GM12878 (cell line): ENCODE data around the gene UBQLN4. TPM values are rescaled to one million over a fixed set of nuclear protein-coding genes. Genes with fewer than 3 reads are reported as not detected.

Source experiments
- ATAC-seq: fragments of 200-7000 bp; cut with Tn5 transposase; 3 replicates; pipeline ENCODE4 v1.9.1; 2020; ENCODE audit warnings: mild to moderate bottlenecking, moderate library complexity
- BruUV-seq: library from RNA; stranded (reverse); fragments of 400-500 nt; replicated peaks from 2 replicates; lab custom pipeline; 2021; lab: Mats Ljungman, UMichigan
- CTCF ChIA-PET: fragments of 300-600 bp; sonication (Branson Sonifier 250); formaldehyde crosslinking; extraction: SDS; loops from one replicate; lab custom pipeline; 2021; ENCODE audit warnings: inconsistent platforms; lab: Yijun Ruan, JAX
- POLR2A ChIA-PET: fragments of 350-600 bp; formaldehyde crosslinking; extraction: SDS; loops from one replicate; lab custom pipeline; 2021; ENCODE audit warnings: inconsistent platforms; lab: Charles Lee
- RAD21 ChIA-PET: fragments of 300-600 bp; sonication (Branson Sonifier 250); formaldehyde crosslinking; loops from one replicate; lab custom pipeline; 2023; ENCODE audit warnings: antibody characterized with exemption; ENCODE audit not compliant: unreplicated experiment; lab: Charles Lee
- SMC1A ChIA-PET: fragments of 300-600 bp; sonication (Branson Sonifier 250); formaldehyde crosslinking; loops from one replicate; lab custom pipeline; 2023; ENCODE audit not compliant: unreplicated experiment, uncharacterized antibody; lab: Charles Lee
- DNase-seq: peaks from one replicate; pipeline ENCODE4 v3.0.0-alpha.2; 2011; ENCODE audit warnings: low read depth, low spot score
- FAIRE-seq: peaks from 3 replicates; lab custom pipeline; 2011; peaks lifted over from hg19 to GRCh38; lab: Jason Lieb, UNC
- H2AFZ ChIP-seq: 2 replicates; pipeline ENCODE4 v1.6.0; 2011; ENCODE audit warnings: low read depth, low read length, control low read depth; ENCODE audit not compliant: control insufficient read depth
- H3K27ac ChIP-seq: 2 replicates; pipeline ENCODE4 v1.5.1; 2011; ENCODE audit warnings: control low read depth; ENCODE audit not compliant: control insufficient read depth, insufficient read depth
- H3K27me3 ChIP-seq, 2 experiments: replicated peaks in 1 of 2; 2 replicates each; pipeline versions ENCODE4 v1.6.0 to v1.6.1; 2011; ENCODE audit warnings: low read length in 1 of 2; ENCODE audit not compliant: control insufficient read depth in 2 of 2, insufficient read depth in 2 of 2
- H3K36me3 ChIP-seq, 2 experiments: 2 replicates each; pipeline ENCODE4 v1.5.1; 2011; ENCODE audit warnings: low read length in 1 of 2; ENCODE audit not compliant: control insufficient read depth in 2 of 2, insufficient read depth in 2 of 2
- H3K4me1 ChIP-seq: 2 replicates; pipeline ENCODE4 v1.6.1; 2011; ENCODE audit warnings: mild to moderate bottlenecking, low read length, moderate library complexity, mixed read lengths; ENCODE audit not compliant: control insufficient read depth, insufficient read depth
- H3K4me2 ChIP-seq: 2 replicates; pipeline ENCODE4 v1.6.0; 2011; ENCODE audit warnings: control low read depth; ENCODE audit not compliant: control insufficient read depth, insufficient read depth
- H3K4me3 ChIP-seq: fragments of 200-600 bp; sonication (generic); 2 replicates; pipeline ENCODE4 v1.5.1; 2016
- H3K79me2 ChIP-seq: 2 replicates; pipeline ENCODE4 v1.6.0; 2011; ENCODE audit warnings: low read length; ENCODE audit not compliant: control insufficient read depth, insufficient read depth
- H3K9ac ChIP-seq: 2 replicates; pipeline ENCODE4 v1.8.0; 2011; ENCODE audit warnings: low read length, control low read depth, mixed read lengths; ENCODE audit not compliant: control insufficient read depth, insufficient read depth
- H3K9me3 ChIP-seq: replicated peaks from 3 replicates; pipeline ENCODE4 v1.5.1; 2011; ENCODE audit warnings: mild to moderate bottlenecking, low read length; ENCODE audit not compliant: control insufficient read depth, insufficient read depth
- H4K20me1 ChIP-seq: 2 replicates; pipeline ENCODE4 v1.6.0; 2011; ENCODE audit not compliant: control insufficient read depth, insufficient read depth
- EZH2 ChIP-seq: IDR thresholded peaks from 2 replicates; pipeline ENCODE4 v1.6.1; 2012; ENCODE audit warnings: low read depth, mild to moderate bottlenecking, control low read depth, inconsistent platforms, low read length, borderline replicate concordance; ENCODE audit not compliant: control insufficient read depth
- FOS ChIP-seq: IDR thresholded peaks from 3 replicates; pipeline ENCODE4 v1.6.1; 2011; ENCODE audit warnings: borderline replicate concordance; ENCODE audit not compliant: insufficient read length; ENCODE audit errors: extremely low read depth
- GABPA ChIP-seq: IDR thresholded peaks from 2 replicates; pipeline ENCODE4 v1.6.1; 2014; ENCODE audit warnings: antibody characterized with exemption, low read depth, mild to moderate bottlenecking, inconsistent platforms
- HDAC2 ChIP-seq: fragments of 200-600 bp; sonication (generic); IDR thresholded peaks from 2 replicates; pipeline ENCODE4 v1.6.1; 2017
- JUNB ChIP-seq: IDR thresholded peaks from 2 replicates; pipeline ENCODE4 v1.6.1; 2016; ENCODE audit warnings: antibody characterized with exemption, mild to moderate bottlenecking
- NFXL1 ChIP-seq: fragments of 450-650 bp; IDR thresholded peaks from 2 replicates; pipeline ENCODE4 v1.6.1; 2017; ENCODE audit warnings: antibody characterized with exemption, mild to moderate bottlenecking, borderline replicate concordance
- NR2C1 ChIP-seq: fragments of 450-650 bp; IDR thresholded peaks from 2 replicates; pipeline ENCODE4 v1.6.1; 2017; ENCODE audit warnings: antibody characterized with exemption, mild to moderate bottlenecking, moderate library complexity
- SMARCA5 ChIP-seq: fragments of 450-650 bp; IDR thresholded peaks from 2 replicates; pipeline ENCODE4 v1.6.1; 2017; ENCODE audit warnings: mild to moderate bottlenecking
- ZNF622 ChIP-seq: fragments of 450-650 bp; IDR thresholded peaks from 2 replicates; pipeline ENCODE4 v1.6.1; 2017; ENCODE audit warnings: mild to moderate bottlenecking, inconsistent platforms
- WGBS: methylation state at CpG from one replicate; pipeline ENCODE4 v1.1.6; 2016; ENCODE audit warnings: low lambda C conversion rate; ENCODE audit not compliant: insufficient replicate concordance, insufficient coverage; ENCODE audit errors: missing lambda C conversion rate; 5-methylcytosine and 5-hydroxymethylcytosine counted together
- in situ Hi-C: fragments of 300-500 bp; cut with MboI; formaldehyde crosslinking; loops from 9 replicates; pipeline ENCODE4 v1.14.3; 2018; ENCODE audit warnings: mixed read lengths
- intact Hi-C: fragments of 100-400 bp; cut with micrococcal nuclease; formaldehyde crosslinking; loops from one replicate; pipeline ENCODE4 v1.14.2; 2022; ENCODE audit not compliant: unreplicated experiment
- polyA plus RNA-seq, 11 experiments: library from polyadenylated mRNA; depleted of rRNA in 4 of 11; unstranded in 6 of 11; stranded (reverse) in 5 of 11; fragments of >200 nt; fragmentation: Nextera tagmentation in 4 of 11; fragmentation: Illumina TruSeq in 1 of 11; extraction: Ambion mirVana in 4 of 11; extraction: Trizol in 1 of 11; gene quantifications; 1 replicate in 1 of 11; 2 replicates in 10 of 11; pipeline versions ENCODE4 v1.2.1 to v1.2.3, GENCODE V29; 2011 to 2016; ENCODE audit warnings: inconsistent platforms in 2 of 11, missing spikeins in 2 of 11, low read depth in 1 of 11
- total RNA-seq, 4 experiments: library from RNA; depleted of rRNA in 3 of 4; stranded (reverse); fragments of >200 nt in 3 of 4; fragmentation: Illumina TruSeq in 1 of 4; extraction: Trizol in 1 of 4; gene quantifications; 2 replicates each; pipeline versions ENCODE4 v1.2.1 to v1.2.3, GENCODE V29; 2013 to 2021

Gene UBQLN4
- total and polyA plus RNA-seq, 10 of the 15 experiments (the other 5 are each of a cell fraction or from before 2014, with no cell fraction given), result 10.0 to 44.6 (median 19.7) TPM

GRCh38 chr1:156024801-156025200 lies 28.8 kb downstream of the UBQLN4 start:
- no peaks in the 10 kb centered on the region for H3K9me3 ChIP-seq
- no peak overlapping the region for H3K4me3 ChIP-seq
- RAD21 ChIA-PET, result no interaction called here
- H4K20me1 ChIP-seq, result no peaks in the 10 kb centered on the region
- TF ChIP-seq FOS, result no peak
- no peak for TF ChIP-seq GABPA
- no peak for TF ChIP-seq NFXL1
- no peak for TF ChIP-seq HDAC2
- TF ChIP-seq ZNF622, result no peak
- TF ChIP-seq JUNB, result no peak
- TF ChIP-seq NR2C1, result no peak
- no peak for TF ChIP-seq SMARCA5
- no peak for TF ChIP-seq EZH2
- FAIRE-seq, result no peak
- POLR2A ChIA-PET, result interaction anchor here (1.0 to 1.5 kb wide), 2 partner anchors 26 to 66 kb away, joined by 3 to 4 read pairs; no protein-coding TSS in a partner anchor
- no peaks in the 10 kb centered on the region for H3K36me3 ChIP-seq
- H3K9ac ChIP-seq, result no peak overlapping the region
- no peak overlapping the region for H3K27ac ChIP-seq
- SMC1A ChIA-PET, result interaction anchor here (1.0 to 1.2 kb wide), 2 partner anchors 25 to 41 kb away, joined by 3 read pairs; no protein-coding TSS in a partner anchor
- BruUV-seq, result no TSS peak
- no peak for DNase-seq
- no peak overlapping the region for H2AFZ ChIP-seq
- intact Hi-C loops (no loop called here), in situ Hi-C loops (no loop called here)
- peaks cover 10% of the 10 kb centered on the region for H3K79me2 ChIP-seq
- no peak for ATAC-seq
- CTCF ChIA-PET, result interaction anchor here (0.9 to 1.4 kb wide), 5 partner anchors 35 to 199 kb away, joined by 3 to 6 read pairs (median 3); no protein-coding TSS in a partner anchor
- no peak overlapping the region for H3K4me2 ChIP-seq
- H3K4me1 ChIP-seq, result peaks cover 2% of the 10 kb centered on the region
- 62% methylated on average over 5 of the region's 5 CpGs for WGBS
- H3K27me3 ChIP-seq, result no peaks in the 10 kb centered on the region; a peak in 1 of 4 replicates
